HepG2 (cell line): ENCODE results near the gene PPP2R5E.

ENCODE experiments used
- CBX2 ChIP-seq, 2 experiments: fragments of 200-600 bp in 1 of 2; sonication (generic); formaldehyde crosslinking in 1 of 2; IDR thresholded peaks; 2 replicates each; pipeline versions ENCODE4 v1.7.0 to v1.8.1; 2018 to 2022; ENCODE audit warnings: low read depth in 2 of 2, low read length in 1 of 2, mild to moderate bottlenecking in 1 of 2, missing genetic modification reagents in 1 of 2
- CHD2 ChIP-seq: IDR thresholded peaks from 2 replicates; pipeline ENCODE4 v1.6.1; 2011; ENCODE audit warnings: low read depth, low read length, improper control_type of control experiment
- HIVEP1 ChIP-seq: sonication (generic); formaldehyde crosslinking; IDR thresholded peaks from 2 replicates; pipeline ENCODE4 v1.4.0; 2020; ENCODE audit warnings: mild to moderate bottlenecking, missing genetic modification reagents
- KDM1A ChIP-seq: IDR thresholded peaks from 2 replicates; pipeline ENCODE4 v1.6.1; 2016; ENCODE audit warnings: missing compliant biosample characterization
- MAF1 ChIP-seq: sonication (generic); formaldehyde crosslinking; IDR thresholded peaks from 2 replicates; pipeline ENCODE4 v1.5.0; 2020; ENCODE audit warnings: missing genetic modification reagents, borderline replicate concordance
- NR1H2 ChIP-seq: sonication (generic); formaldehyde crosslinking; IDR thresholded peaks from 2 replicates; pipeline ENCODE4 v1.8.1; 2022; ENCODE audit warnings: low read depth, missing genetic modification reagents, borderline replicate concordance
- PHF20 ChIP-seq: sonication (generic); formaldehyde crosslinking; IDR thresholded peaks from 2 replicates; pipeline ENCODE4 v1.5.0; 2020; ENCODE audit warnings: mild to moderate bottlenecking, missing genetic modification reagents
- POLR2AphosphoS5 ChIP-seq: IDR thresholded peaks from 2 replicates; pipeline ENCODE4 v1.6.1; 2012; ENCODE audit warnings: low read depth, low read length
- U2AF2 ChIP-seq: fragments of 200-400 bp; formaldehyde crosslinking; IDR thresholded peaks from 2 replicates; pipeline ENCODE4 v1.6.1; 2017; ENCODE audit warnings: low read depth, mild to moderate bottlenecking, low read length
- TF ChIP-seq, protein P1 (sequence below): IDR thresholded peaks from 2 replicates; pipeline ENCODE4 v1.6.1; 2016; ENCODE audit warnings: missing compliant biosample characterization, missing genetic modification reagents, borderline replicate concordance
- TF ChIP-seq, protein P2 (sequence below): IDR thresholded peaks from 2 replicates; pipeline ENCODE4 v1.6.1; 2012; ENCODE audit warnings: inconsistent platforms

DNA sequence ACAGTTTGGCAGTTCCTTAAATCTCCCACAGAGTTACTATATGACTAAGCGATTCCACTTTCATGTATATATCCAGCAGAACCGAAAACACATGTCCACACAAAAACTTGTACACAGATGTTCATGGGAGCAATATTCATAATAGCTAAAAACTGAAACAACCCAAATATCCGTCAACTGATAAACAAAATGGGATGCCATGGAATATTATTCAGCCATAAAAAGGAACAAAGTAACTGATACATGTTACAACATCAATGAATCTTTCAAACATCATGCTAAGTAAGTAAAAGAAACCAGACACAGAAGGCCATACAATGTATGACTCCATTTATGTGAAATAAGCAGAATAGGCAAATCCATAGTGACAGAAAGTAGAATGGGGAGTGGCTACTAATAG lies 144.2 kb downstream of the PPP2R5E start:
- TF ChIP-seq CBX2 (IDR thresholded peaks at IDR 0.05; ENCODE audit: low read depth, low read length) (no peak), CBX2 (CRISPR knock-in tag; IDR thresholded peaks at IDR 0.05; ENCODE audit: low read depth) (no peak), HIVEP1 (CRISPR knock-in tag) (no peak), KDM1A (CRISPR knock-in tag) (no peak), POLR2AphosphoS5 (no peak), NR1H2 (CRISPR knock-in tag) (no peak), MAF1 (CRISPR knock-in tag) (no peak), PHF20 (CRISPR knock-in tag) (no peak), CHD2 (no peak), U2AF2 (no peak)
- TF ChIP-seq, protein P1, sequence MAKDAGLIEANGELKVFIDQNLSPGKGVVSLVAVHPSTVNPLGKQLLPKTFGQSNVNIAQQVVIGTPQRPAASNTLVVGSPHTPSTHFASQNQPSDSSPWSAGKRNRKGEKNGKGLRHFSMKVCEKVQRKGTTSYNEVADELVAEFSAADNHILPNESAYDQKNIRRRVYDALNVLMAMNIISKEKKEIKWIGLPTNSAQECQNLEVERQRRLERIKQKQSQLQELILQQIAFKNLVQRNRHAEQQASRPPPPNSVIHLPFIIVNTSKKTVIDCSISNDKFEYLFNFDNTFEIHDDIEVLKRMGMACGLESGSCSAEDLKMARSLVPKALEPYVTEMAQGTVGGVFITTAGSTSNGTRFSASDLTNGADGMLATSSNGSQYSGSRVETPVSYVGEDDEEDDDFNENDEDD (CRISPR knock-in tag) = no peak
- TF ChIP-seq, protein P2, sequence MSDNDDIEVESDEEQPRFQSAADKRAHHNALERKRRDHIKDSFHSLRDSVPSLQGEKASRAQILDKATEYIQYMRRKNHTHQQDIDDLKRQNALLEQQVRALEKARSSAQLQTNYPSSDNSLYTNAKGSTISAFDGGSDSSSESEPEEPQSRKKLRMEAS = no peak
